ENCODE measurements around the gene KRT34. TPM values are rescaled to one million over a fixed set of nuclear protein-coding genes. Genes with fewer than 3 reads are reported as not detected.

The KRT34 gene
- total RNA-seq, 1 donor from 2014 or later: not detected

- DNase-seq (ENCODE audit: low spot score): no peak
- TF ChIP-seq CTCF (IDR thresholded peaks at IDR 0.05): no peak
- no peak for TF ChIP-seq EZH2phosphoT487 (IDR thresholded peaks at IDR 0.05)
- TF ChIP-seq EZH2 (IDR thresholded peaks at IDR 0.05): no peak
- no peak overlapping the region for H3K4me2 ChIP-seq
- H3K36me3 Mint-ChIP-seq: no peaks in the 10 kb centered on the region
- H3K9ac ChIP-seq: no peak overlapping the region
- no peaks in the 10 kb centered on the region for H3K27me3 ChIP-seq
- no peaks in the 10 kb centered on the region for H4K20me1 ChIP-seq (ENCODE audit: low read depth)
- H3K9me3 Mint-ChIP-seq: no peaks in the 10 kb centered on the region
- no peaks in the 10 kb centered on the region for H3K79me2 ChIP-seq (ENCODE audit: low read depth)
- H3K27ac Mint-ChIP-seq: no peak overlapping the region
- no peak overlapping the region for H3K27ac ChIP-seq
- no peak overlapping the region for H3K4me3 ChIP-seq
- peaks cover 6% of the 10 kb centered on the region for H3K4me1 Mint-ChIP-seq
- no peak overlapping the region for H3K4me3 Mint-ChIP-seq
- H3K4me1 ChIP-seq: no peaks in the 10 kb centered on the region
- no peaks in the 10 kb centered on the region for H3K9me3 ChIP-seq (ENCODE audit: low read depth)
- H3K36me3 ChIP-seq: no peaks in the 10 kb centered on the region
- no peak overlapping the region for H2AFZ ChIP-seq (replicated peaks)
- H3K27me3 Mint-ChIP-seq (ENCODE audit: insufficient read depth, low read depth): peaks cover 4% of the 10 kb centered on the region
- H3F3A ChIP-seq (ENCODE audit: low read depth): no peaks in the 10 kb centered on the region
These were observed 49.9 kb downstream of the KRT34 start for GRCh38 chr17:41332239-41332638.

- no peak overlapping the region for H3K27ac ChIP-seq
- H3K9me3 Mint-ChIP-seq: no peaks in the 10 kb centered on the region
- H4K20me1 ChIP-seq (ENCODE audit: low read depth): no peaks in the 10 kb centered on the region
- no peaks in the 10 kb centered on the region for H3F3A ChIP-seq (ENCODE audit: low read depth)
- no peak overlapping the region for H3K4me3 ChIP-seq
- TF ChIP-seq CTCF (IDR thresholded peaks at IDR 0.05) (no peak), EZH2 (IDR thresholded peaks at IDR 0.05) (no peak), EZH2phosphoT487 (IDR thresholded peaks at IDR 0.05) (no peak)
- no peaks in the 10 kb centered on the region for H3K4me1 ChIP-seq
- H3K27ac Mint-ChIP-seq: no peak overlapping the region
- H3K9me3 ChIP-seq (ENCODE audit: low read depth): no peaks in the 10 kb centered on the region
- no peak overlapping the region for H3K4me2 ChIP-seq
- no peak overlapping the region for H3K4me3 Mint-ChIP-seq
- H3K4me1 Mint-ChIP-seq: peaks cover 6% of the 10 kb centered on the region
- H3K79me2 ChIP-seq (ENCODE audit: low read depth): no peaks in the 10 kb centered on the region
- H2AFZ ChIP-seq (replicated peaks): no peak overlapping the region
- no peak overlapping the region for H3K9ac ChIP-seq
- DNase-seq (ENCODE audit: low spot score): no peak
- H3K36me3 ChIP-seq: no peaks in the 10 kb centered on the region
- H3K27me3 Mint-ChIP-seq (ENCODE audit: insufficient read depth, low read depth): peaks cover 4% of the 10 kb centered on the region
- no peaks in the 10 kb centered on the region for H3K27me3 ChIP-seq
- no peaks in the 10 kb centered on the region for H3K36me3 Mint-ChIP-seq
These were observed 50.5 kb downstream of the KRT34 start for GRCh38 chr17:41331606-41332005.

GRCh38 chr17:41329279-41329948 lies 52.7 kb downstream of the KRT34 start:
- TF ChIP-seq EZH2 (IDR thresholded peaks at IDR 0.05) (no peak), EZH2phosphoT487 (IDR thresholded peaks at IDR 0.05) (no peak), CTCF (IDR thresholded peaks at IDR 0.05) (peak; percentile 72)
- Histone ChIP-seq H3K4me2 (no peak overlapping the region), H3K79me2 (ENCODE audit: low read depth) (no peaks in the 10 kb centered on the region), H3K36me3 (no peaks in the 10 kb centered on the region), H3K9me3 (ENCODE audit: low read depth) (no peaks in the 10 kb centered on the region), H3K9ac (no peak overlapping the region), H3K4me1 (no peaks in the 10 kb centered on the region), H3F3A (ENCODE audit: low read depth) (no peaks in the 10 kb centered on the region), H2AFZ (replicated peaks) (no peak overlapping the region), H3K27ac (no peak overlapping the region), H3K4me3 (no peak overlapping the region), H4K20me1 (ENCODE audit: low read depth) (no peaks in the 10 kb centered on the region), H3K27me3 (no peaks in the 10 kb centered on the region)
- Mint-ChIP-seq H3K4me3 (no peak overlapping the region), H3K4me1 (peaks cover 6% of the 10 kb centered on the region), H3K9me3 (no peaks in the 10 kb centered on the region), H3K36me3 (no peaks in the 10 kb centered on the region), H3K27ac (no peak overlapping the region), H3K27me3 (ENCODE audit: insufficient read depth, low read depth) (peaks cover 3% of the 10 kb centered on the region)
- peak; percentile 68 for DNase-seq (ENCODE audit: low spot score)

All from neural progenitor cell (in vitro differentiated cells).